ENCODE results near the gene CRYBA2. TPM values are rescaled to one million over a fixed set of nuclear protein-coding genes. Genes with fewer than 3 reads are reported as not detected.

CRYBA2 gene
- total and polyA plus RNA-seq, 2 of the 8 experiments (the other 6 are each of a cell fraction or from before 2014, with no cell fraction given), result not detected

DNA sequence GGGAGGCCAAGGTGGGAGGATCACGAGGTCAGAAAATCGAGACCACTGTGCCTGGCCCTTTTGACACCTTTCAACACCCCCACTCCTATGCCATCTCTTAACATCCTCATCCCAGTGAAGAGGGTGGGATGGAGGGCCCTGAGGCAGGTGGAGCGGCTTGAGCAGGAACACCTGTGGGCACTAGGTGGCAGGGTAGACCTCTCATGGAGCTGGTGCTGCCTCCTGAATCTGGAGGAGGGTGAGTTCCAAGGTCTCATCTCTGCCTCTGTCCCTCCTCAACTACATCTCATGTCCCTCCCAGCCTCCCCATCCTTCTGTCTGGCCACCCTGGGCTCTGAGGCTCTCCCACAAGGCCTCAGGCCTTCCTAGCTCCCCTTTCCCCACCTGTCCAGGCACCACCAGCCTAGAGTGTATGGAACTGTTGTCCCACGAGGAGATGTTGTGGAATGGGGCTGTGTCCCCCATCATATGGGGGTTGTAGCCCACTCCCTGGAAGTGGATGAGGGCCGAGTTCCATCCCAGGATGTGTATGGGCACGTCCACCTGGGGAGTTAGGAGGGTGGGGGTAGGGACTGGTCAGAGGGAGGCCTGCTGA, 17.0 kb upstream of the CRYBA2 start:
- ChIA-PET CTCF (ENCODE audit: partially characterized antibody) (interaction anchor here (0.6 to 14.7 kb wide), 34 partner anchors 8 to 383 kb away, joined by 3 to 154 read pairs (median 4); partner anchors contain the start of genes CFAP65, CRYBA2 and IHH), POLR2A (ENCODE audit: partially characterized antibody) (interaction anchor here (1.5 to 1.6 kb wide), 2 partner anchors 10 to 14 kb away, joined by 3 to 5 read pairs; no protein-coding TSS in a partner anchor)
- Histone ChIP-seq H3K79me2 (ENCODE audit: control insufficient read depth in 1 of 2, insufficient read depth in 2 of 2, low read length in 2 of 2) (no peaks in the 10 kb centered on the region), H4K8ac (ENCODE audit: extremely low read depth, insufficient read depth, low read length) (no peak overlapping the region), H3K4me2 (ENCODE audit: insufficient read depth in 1 of 2, low read depth in 2 of 2, low read length in 2 of 2) (no peak overlapping the region), H3K4ac (replicated peaks; ENCODE audit: insufficient read length, low read depth, low read length) (no peak overlapping the region), H3K56ac (replicated peaks; ENCODE audit: insufficient read length, low read depth, low read length) (no peak overlapping the region), H2BK15ac (ENCODE audit: low read length) (no peak overlapping the region), H3K9ac (replicated peaks in 1 of 4; ENCODE audit: extremely low read depth in 1 of 4, low read depth in 3 of 4, low read length in 3 of 4) (no peak overlapping the region), H3K23me2 (ENCODE audit: low read depth, low read length) (no peaks in the 10 kb centered on the region), H2AFZ (ENCODE audit: low read length) (no peak overlapping the region), H3K23ac (ENCODE audit: insufficient read length) (no peak overlapping the region), H3K27me3 (replicated peaks in 1 of 4; ENCODE audit: control insufficient read depth in 3 of 4, extremely low read depth in 1 of 4, insufficient read depth in 3 of 4, low read length in 3 of 4) (peaks cover 1 to 21% (median 10%) of the 10 kb centered on the region in 4 experiments), H4K5ac (ENCODE audit: insufficient read length, low read depth, low read length) (no peak overlapping the region), H2AK5ac (ENCODE audit: low read depth, low read length) (no peak overlapping the region), H3K27ac (ENCODE audit: low read depth, low read length) (no peak overlapping the region), H4K20me1 (replicated peaks in 1 of 2; ENCODE audit: control insufficient read depth in 1 of 2, insufficient read depth in 2 of 2, low read length in 2 of 2) (no peaks in the 10 kb centered on the region), H3K18ac (ENCODE audit: extremely low read depth, low read length) (no peak overlapping the region), H3K79me1 (ENCODE audit: low read depth, low read length) (no peaks in the 10 kb centered on the region), H2BK120ac (replicated peaks; ENCODE audit: low read depth, low read length) (no peak overlapping the region), H3K4me3 (ENCODE audit: extremely low read depth in 1 of 4, insufficient read depth in 2 of 4, low read depth in 3 of 4, low read length in 4 of 4) (no peak overlapping the region), H2BK20ac (ENCODE audit: low read length) (no peak overlapping the region), H2BK12ac (ENCODE audit: low read depth, low read length) (no peak overlapping the region), H4K91ac (replicated peaks; ENCODE audit: insufficient read length, low read length) (no peak overlapping the region), H3K36me3 (ENCODE audit: control insufficient read depth in 2 of 4, insufficient read depth in 4 of 4, low read length in 3 of 4) (no peaks in the 10 kb centered on the region), H3K14ac (ENCODE audit: insufficient read length) (no peak overlapping the region), H3K4me1 (replicated peaks in 1 of 4; ENCODE audit: control insufficient read depth in 3 of 4, insufficient read depth in 4 of 4, low read length in 3 of 4) (no peaks in the 10 kb centered on the region), H3K9me3 (ENCODE audit: insufficient read depth in 2 of 2, low read depth in 1 of 2, low read length in 1 of 2) (no peaks in the 10 kb centered on the region), H2BK5ac (ENCODE audit: low read depth, low read length) (no peak overlapping the region)
- DNase-seq (ENCODE audit: low read depth in 1 of 2, low spot score in 2 of 2), result no peak
- peak; percentile 69 to 75 for TF ChIP-seq RAD21 (IDR thresholded peaks at IDR 0.05 in 1 of 2, conservative IDR thresholded peaks at IDR 0.05 in 1 of 2; ENCODE audit: low read depth in 2 of 2, low read length in 2 of 2)
- no peak for TF ChIP-seq KDM1A (IDR thresholded peaks at IDR 0.05; ENCODE audit: borderline replicate concordance, low read length)
- TF ChIP-seq, protein P1, sequence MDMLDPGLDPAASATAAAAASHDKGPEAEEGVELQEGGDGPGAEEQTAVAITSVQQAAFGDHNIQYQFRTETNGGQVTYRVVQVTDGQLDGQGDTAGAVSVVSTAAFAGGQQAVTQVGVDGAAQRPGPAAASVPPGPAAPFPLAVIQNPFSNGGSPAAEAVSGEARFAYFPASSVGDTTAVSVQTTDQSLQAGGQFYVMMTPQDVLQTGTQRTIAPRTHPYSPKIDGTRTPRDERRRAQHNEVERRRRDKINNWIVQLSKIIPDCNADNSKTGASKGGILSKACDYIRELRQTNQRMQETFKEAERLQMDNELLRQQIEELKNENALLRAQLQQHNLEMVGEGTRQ (IDR thresholded peaks at IDR 0.05; ENCODE audit: low read length), result no peak
- peak; percentile 67 to 85 (median 81) for TF ChIP-seq CTCF (IDR thresholded peaks at IDR 0.05; ENCODE audit: control extremely low read depth in 1 of 3, insufficient read depth in 1 of 3, low read depth in 1 of 3, low read length in 3 of 3)
- TF ChIP-seq PHF8 (conservative IDR thresholded peaks at IDR 0.05; ENCODE audit: low read depth, low read length), result no peak
- no peak for TF ChIP-seq POLR2A (IDR thresholded peaks at IDR 0.05; ENCODE audit: control extremely low read depth in 1 of 2, low read depth in 2 of 2, low read length in 2 of 2)
- TF ChIP-seq BCL11A (IDR thresholded peaks at IDR 0.05; ENCODE audit: low read depth in 2 of 2, low read length in 2 of 2), result no peak
- TF ChIP-seq CHD2 (IDR thresholded peaks at IDR 0.05; ENCODE audit: low read length), result no peak
- FAIRE-seq, result peak; percentile 39
- 32% methylated on average over 6 of the region's 6 CpGs; no CpG with 5 or more reads in 1 of the 2 experiments for WGBS, 2 experiments (ENCODE audit: extremely low coverage in 1 of 2, insufficient coverage in 1 of 2, insufficient read length in 1 of 2, insufficient replicate concordance in 2 of 2, low coverage in 1 of 2, low lambda C conversion rate in 2 of 2, missing lambda C conversion rate in 1 of 2)
